Measurements from ENCODE around the gene KRT1.

The KRT1 gene

DNA sequence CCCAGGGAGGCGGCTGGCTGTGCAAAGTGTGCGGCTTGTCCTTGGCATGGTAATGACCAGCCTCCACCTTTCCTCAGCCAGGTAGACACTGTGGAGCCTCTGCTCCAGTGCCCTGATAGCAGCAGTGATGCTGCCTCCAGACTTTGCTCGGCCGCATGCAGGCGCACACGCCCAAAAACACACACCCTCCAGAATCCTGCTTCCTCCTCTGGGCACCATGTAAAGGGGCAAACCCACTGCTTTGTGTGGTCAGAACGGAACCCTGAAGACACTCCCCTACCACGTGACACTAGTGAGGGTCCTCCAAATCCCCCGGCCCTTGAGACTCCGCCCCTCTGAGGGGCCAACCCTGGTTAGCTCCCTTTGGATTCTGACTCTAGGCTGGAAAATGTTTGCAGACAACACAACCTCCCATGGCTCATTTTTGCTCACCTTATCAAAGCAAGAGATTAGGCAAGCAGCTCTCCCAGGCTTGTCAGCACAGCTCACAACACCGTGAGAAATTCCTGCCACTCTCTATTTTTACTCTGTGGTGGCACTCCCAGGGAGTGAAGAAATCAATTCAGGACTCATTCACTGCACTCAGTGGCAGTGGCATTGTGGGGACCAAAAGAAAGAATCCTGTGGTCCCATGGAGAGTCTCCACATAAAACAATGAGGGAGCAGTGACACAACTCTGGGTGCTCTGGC, 18.6 kb upstream of the KRT1 start:
- no peak overlapping the region for H3K27ac ChIP-seq (ENCODE audit: low read length)
- no peak overlapping the region for H3K4me3 ChIP-seq (ENCODE audit: low read length)
- no peaks in the 10 kb centered on the region for H3K4me1 ChIP-seq (ENCODE audit: control insufficient read depth, low read depth, low read length)
- H3K36me3 ChIP-seq (ENCODE audit: control insufficient read depth, low read depth, low read length) = no peaks in the 10 kb centered on the region
- no peak overlapping the region for H3K9ac ChIP-seq (ENCODE audit: low read length)
- no peaks in the 10 kb centered on the region for H3K9me3 ChIP-seq (ENCODE audit: control insufficient read depth, low read depth, low read length)
- H3K27me3 ChIP-seq (ENCODE audit: control insufficient read depth, insufficient read depth, low read length) = no peaks in the 10 kb centered on the region

DNA sequence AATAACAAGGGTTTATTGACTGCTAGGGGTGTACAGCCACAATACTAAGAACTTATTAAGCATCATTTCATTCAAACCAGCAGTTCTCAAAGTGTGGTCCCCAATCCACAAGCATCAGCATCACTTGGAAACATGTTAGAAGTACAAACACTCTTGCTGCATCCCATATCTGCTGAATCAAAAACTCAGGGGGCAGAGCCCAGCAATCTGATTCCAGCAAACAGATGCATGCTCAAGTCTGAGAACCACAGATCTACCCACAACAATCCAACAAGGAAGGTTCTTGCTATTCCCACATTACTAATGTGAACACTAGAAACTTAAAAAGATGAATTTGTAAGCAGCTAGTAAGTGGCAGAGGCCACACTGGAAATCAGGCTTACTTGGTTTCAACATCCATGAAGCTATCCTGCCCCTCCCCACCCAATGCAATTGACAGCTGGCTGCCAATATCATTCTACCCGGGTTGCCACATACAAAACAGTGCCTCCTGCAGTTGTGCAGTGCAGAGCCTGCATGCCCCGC, 16.9 kb upstream of the KRT1 start:
- Histone ChIP-seq H3K9ac (ENCODE audit: low read length) (no peak overlapping the region), H3K4me1 (ENCODE audit: control insufficient read depth, low read depth, low read length) (no peaks in the 10 kb centered on the region), H3K27me3 (ENCODE audit: control insufficient read depth, insufficient read depth, low read length) (peaks cover under 1% of the 10 kb centered on the region), H3K9me3 (ENCODE audit: control insufficient read depth, low read depth, low read length) (no peaks in the 10 kb centered on the region), H3K36me3 (ENCODE audit: control insufficient read depth, low read depth, low read length) (no peaks in the 10 kb centered on the region), H3K27ac (ENCODE audit: low read length) (no peak overlapping the region), H3K4me3 (ENCODE audit: low read length) (no peak overlapping the region)

GRCh38 chr12:52696588-52696987, 16.4 kb upstream of the KRT1 start:
- H3K27ac ChIP-seq (ENCODE audit: low read length) = no peak overlapping the region
- H3K36me3 ChIP-seq (ENCODE audit: control insufficient read depth, low read depth, low read length) = no peaks in the 10 kb centered on the region
- H3K9me3 ChIP-seq (ENCODE audit: control insufficient read depth, low read depth, low read length) = no peaks in the 10 kb centered on the region
- H3K9ac ChIP-seq (ENCODE audit: low read length) = no peak overlapping the region
- no peak overlapping the region for H3K4me3 ChIP-seq (ENCODE audit: low read length)
- no peaks in the 10 kb centered on the region for H3K4me1 ChIP-seq (ENCODE audit: control insufficient read depth, low read depth, low read length)
- peaks cover 6% of the 10 kb centered on the region for H3K27me3 ChIP-seq (ENCODE audit: control insufficient read depth, insufficient read depth, low read length)

GRCh38 chr12:52695039-52695438, 14.8 kb upstream of the KRT1 start:
- Histone ChIP-seq H3K9ac (ENCODE audit: low read length) (no peak overlapping the region), H3K4me1 (ENCODE audit: control insufficient read depth, low read depth, low read length) (peaks cover 6% of the 10 kb centered on the region), H3K27ac (ENCODE audit: low read length) (no peak overlapping the region), H3K27me3 (ENCODE audit: control insufficient read depth, insufficient read depth, low read length) (peaks cover 22% of the 10 kb centered on the region), H3K36me3 (ENCODE audit: control insufficient read depth, low read depth, low read length) (no peaks in the 10 kb centered on the region), H3K4me3 (ENCODE audit: low read length) (no peak overlapping the region), H3K9me3 (ENCODE audit: control insufficient read depth, low read depth, low read length) (no peaks in the 10 kb centered on the region)

DNA sequence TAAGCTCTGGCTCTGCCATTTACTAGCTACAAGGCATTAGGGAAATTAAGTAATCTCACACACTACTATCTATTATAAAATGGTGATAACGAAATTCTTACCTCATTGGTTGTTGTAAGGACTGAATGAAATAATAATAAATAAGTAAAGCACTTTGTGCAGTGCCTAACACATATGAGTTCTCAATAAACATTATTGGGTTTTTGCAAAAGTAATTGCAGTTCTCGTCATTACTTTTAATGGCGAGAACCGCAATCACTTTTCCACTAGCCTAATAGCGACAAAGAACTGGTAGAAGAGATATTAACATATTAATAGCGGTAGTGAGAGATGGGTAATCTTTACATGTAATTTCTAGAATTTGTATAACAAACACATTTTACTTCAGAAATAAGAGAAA, 13.9 kb upstream of the KRT1 start:
- H3K4me1 ChIP-seq (ENCODE audit: control insufficient read depth, low read depth, low read length) = peaks cover 6% of the 10 kb centered on the region
- H3K9me3 ChIP-seq (ENCODE audit: control insufficient read depth, low read depth, low read length) = no peaks in the 10 kb centered on the region
- H3K36me3 ChIP-seq (ENCODE audit: control insufficient read depth, low read depth, low read length) = no peaks in the 10 kb centered on the region
- no peak overlapping the region for H3K4me3 ChIP-seq (ENCODE audit: low read length)
- no peak overlapping the region for H3K9ac ChIP-seq (ENCODE audit: low read length)
- H3K27ac ChIP-seq (ENCODE audit: low read length) = no peak overlapping the region
- H3K27me3 ChIP-seq (ENCODE audit: control insufficient read depth, insufficient read depth, low read length) = peaks cover 27% of the 10 kb centered on the region

- Histone ChIP-seq H3K9ac (ENCODE audit: low read length) (no peak overlapping the region), H3K4me1 (ENCODE audit: control insufficient read depth, low read depth, low read length) (peaks cover 6% of the 10 kb centered on the region), H3K36me3 (ENCODE audit: control insufficient read depth, low read depth, low read length) (no peaks in the 10 kb centered on the region), H3K4me3 (ENCODE audit: low read length) (no peak overlapping the region), H3K27ac (ENCODE audit: low read length) (no peak overlapping the region), H3K9me3 (ENCODE audit: control insufficient read depth, low read depth, low read length) (no peaks in the 10 kb centered on the region), H3K27me3 (ENCODE audit: control insufficient read depth, insufficient read depth, low read length) (peaks cover 27% of the 10 kb centered on the region)
Observed at GRCh38 chr12:52693261-52693660, 13.1 kb upstream of the KRT1 start.

GRCh38 chr12:52692254-52692653, 12.0 kb upstream of the KRT1 start:
- Histone ChIP-seq H3K4me1 (ENCODE audit: control insufficient read depth, low read depth, low read length) (peaks cover 6% of the 10 kb centered on the region), H3K27me3 (ENCODE audit: control insufficient read depth, insufficient read depth, low read length) (peaks cover 27% of the 10 kb centered on the region), H3K9ac (ENCODE audit: low read length) (no peak overlapping the region), H3K27ac (ENCODE audit: low read length) (no peak overlapping the region), H3K4me3 (ENCODE audit: low read length) (no peak overlapping the region), H3K36me3 (ENCODE audit: control insufficient read depth, low read depth, low read length) (no peaks in the 10 kb centered on the region), H3K9me3 (ENCODE audit: control insufficient read depth, low read depth, low read length) (no peaks in the 10 kb centered on the region)

- Histone ChIP-seq H3K4me1 (ENCODE audit: control insufficient read depth, low read depth, low read length) (peaks cover 6% of the 10 kb centered on the region), H3K27ac (ENCODE audit: low read length) (no peak overlapping the region), H3K9ac (ENCODE audit: low read length) (no peak overlapping the region), H3K27me3 (ENCODE audit: control insufficient read depth, insufficient read depth, low read length) (peaks cover 27% of the 10 kb centered on the region), H3K9me3 (ENCODE audit: control insufficient read depth, low read depth, low read length) (no peaks in the 10 kb centered on the region), H3K4me3 (ENCODE audit: low read length) (no peak overlapping the region), H3K36me3 (ENCODE audit: control insufficient read depth, low read depth, low read length) (no peaks in the 10 kb centered on the region)
Observed at GRCh38 chr12:52691841-52692150, 11.6 kb upstream of the KRT1 start.

DNA sequence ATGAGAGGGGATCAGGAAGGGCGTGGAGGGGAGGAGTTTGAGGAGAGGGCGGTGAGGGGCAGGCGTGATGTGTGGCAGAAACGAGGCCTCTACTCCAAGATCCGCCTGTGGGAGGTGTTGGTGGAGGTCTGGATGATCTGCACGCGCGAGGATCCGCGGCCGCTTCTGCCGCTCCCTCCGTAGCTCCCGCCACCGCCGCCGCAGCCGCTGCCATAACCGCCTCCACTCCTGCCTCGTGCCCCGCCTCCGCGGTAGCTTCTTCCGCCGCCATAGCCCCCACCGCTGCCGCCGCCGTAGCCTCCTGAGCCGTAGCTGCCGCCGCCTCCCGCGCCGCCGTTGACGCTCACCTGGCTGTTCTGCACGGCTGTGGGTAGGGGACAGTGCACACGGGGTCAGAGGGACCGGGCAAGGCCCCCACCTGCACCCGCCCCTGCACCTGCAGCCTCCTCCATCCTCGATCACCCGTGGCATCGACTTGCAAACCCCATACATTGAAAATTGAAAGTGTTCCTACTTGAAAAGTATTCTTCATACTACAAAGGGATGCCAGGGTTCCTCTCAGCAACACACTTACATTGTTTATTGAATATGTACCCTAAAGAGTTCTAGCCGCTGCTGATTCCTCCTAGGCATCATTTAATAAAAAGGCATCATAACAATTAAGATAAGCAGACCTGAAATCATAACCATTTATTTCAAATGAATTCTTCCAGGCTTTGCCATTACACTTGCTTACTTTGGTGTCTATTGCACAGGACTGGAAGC, 11.1 kb upstream of the KRT1 start:
- H3K27me3 ChIP-seq (ENCODE audit: control insufficient read depth, insufficient read depth, low read length) = peaks cover 27% of the 10 kb centered on the region
- peaks cover 6% of the 10 kb centered on the region for H3K4me1 ChIP-seq (ENCODE audit: control insufficient read depth, low read depth, low read length)
- H3K4me3 ChIP-seq (ENCODE audit: low read length) = peak overlapping the region; percentile 38
- H3K9ac ChIP-seq (ENCODE audit: low read length) = no peak overlapping the region
- no peaks in the 10 kb centered on the region for H3K9me3 ChIP-seq (ENCODE audit: control insufficient read depth, low read depth, low read length)
- no peaks in the 10 kb centered on the region for H3K36me3 ChIP-seq (ENCODE audit: control insufficient read depth, low read depth, low read length)
- H3K27ac ChIP-seq (ENCODE audit: low read length) = no peak overlapping the region

GRCh38 chr12:52690351-52691075, 10.3 kb upstream of the KRT1 start:
- no peak overlapping the region for H3K9ac ChIP-seq (ENCODE audit: low read length)
- no peaks in the 10 kb centered on the region for H3K36me3 ChIP-seq (ENCODE audit: control insufficient read depth, low read depth, low read length)
- H3K4me1 ChIP-seq (ENCODE audit: control insufficient read depth, low read depth, low read length) = peaks cover 6% of the 10 kb centered on the region
- peaks cover 27% of the 10 kb centered on the region for H3K27me3 ChIP-seq (ENCODE audit: control insufficient read depth, insufficient read depth, low read length)
- no peaks in the 10 kb centered on the region for H3K9me3 ChIP-seq (ENCODE audit: control insufficient read depth, low read depth, low read length)
- peak overlapping the region; percentile 38 for H3K4me3 ChIP-seq (ENCODE audit: low read length)
- no peak overlapping the region for H3K27ac ChIP-seq (ENCODE audit: low read length)

- Histone ChIP-seq H3K27me3 (ENCODE audit: control insufficient read depth, insufficient read depth, low read length) (peaks cover 27% of the 10 kb centered on the region), H3K27ac (ENCODE audit: low read length) (no peak overlapping the region), H3K9me3 (ENCODE audit: control insufficient read depth, low read depth, low read length) (no peaks in the 10 kb centered on the region)
Observed at GRCh38 chr12:52689936-52690335, 9.7 kb upstream of the KRT1 start.

More at GRCh38 chr12:52689936-52690335, 9.7 kb upstream of the KRT1 start:
- Histone ChIP-seq H3K9ac (ENCODE audit: low read length) (no peak overlapping the region), H3K36me3 (ENCODE audit: control insufficient read depth, low read depth, low read length) (no peaks in the 10 kb centered on the region), H3K4me3 (ENCODE audit: low read length) (no peak overlapping the region), H3K4me1 (ENCODE audit: control insufficient read depth, low read depth, low read length) (peaks cover 6% of the 10 kb centered on the region)

All from iPS-18a (cell line).